H1 (cell line): ENCODE measurements around the gene NDUFA11. TPM values are rescaled to one million over a fixed set of nuclear protein-coding genes. Genes with fewer than 3 reads are reported as not detected.
A peak's percentile ranks its signal among the peaks of the same experiment; 100 is the strongest.

Experiments
- CTCF ChIA-PET: fragments of 300-600 bp; sonication (Branson Sonifier 250); formaldehyde crosslinking; loops from one replicate; lab custom pipeline; 2021; ENCODE audit not compliant: partially characterized antibody; lab: Charles Lee
- POLR2A ChIA-PET: fragments of 300-600 bp; sonication (Branson Sonifier 250); formaldehyde crosslinking; loops from one replicate; lab custom pipeline; 2021; ENCODE audit warnings: inconsistent platforms; ENCODE audit not compliant: partially characterized antibody; lab: Charles Lee
- DNase-seq, 2 experiments: peaks; one replicate each; pipeline versions ENCODE4 v3.0.0 to v3.0.0-alpha.2; 2010 to 2022; ENCODE audit warnings: low spot score in 2 of 2, low read depth in 1 of 2, mixed read lengths in 1 of 2
- FAIRE-seq: peaks from 2 replicates; lab custom pipeline; 2011; peaks lifted over from hg19 to GRCh38; lab: Jason Lieb, UNC
- H2AFZ ChIP-seq: 2 replicates; pipeline ENCODE4 v1.8.1; 2012; ENCODE audit warnings: low read length, inconsistent platforms
- H2AK5ac ChIP-seq: 2 replicates; pipeline ENCODE4 v1.6.1; 2013; ENCODE audit warnings: low read depth, low read length
- H2BK120ac ChIP-seq: replicated peaks from 2 replicates; pipeline ENCODE3; 2013; ENCODE audit warnings: low read depth, low read length, inconsistent platforms
- H2BK12ac ChIP-seq: 2 replicates; pipeline ENCODE4 v1.6.1; 2013; ENCODE audit warnings: low read depth, low read length
- H2BK15ac ChIP-seq: 2 replicates; pipeline ENCODE4 v1.6.1; 2013; ENCODE audit warnings: low read length
- H2BK20ac ChIP-seq: 2 replicates; pipeline ENCODE4 v1.6.1; 2013; ENCODE audit warnings: low read length
- H2BK5ac ChIP-seq: 2 replicates; pipeline ENCODE4 v1.6.1; 2013; ENCODE audit warnings: low read depth, low read length
- H3K14ac ChIP-seq: 2 replicates; pipeline ENCODE4 v1.6.1; 2013; ENCODE audit warnings: inconsistent platforms; ENCODE audit not compliant: insufficient read length
- H3K18ac ChIP-seq: 2 replicates; pipeline ENCODE4 v1.6.1; 2013; ENCODE audit warnings: low read length; ENCODE audit errors: extremely low read depth
- H3K23ac ChIP-seq: 2 replicates; pipeline ENCODE4 v1.6.1; 2013; ENCODE audit warnings: inconsistent platforms; ENCODE audit not compliant: insufficient read length
- H3K23me2 ChIP-seq: 2 replicates; pipeline ENCODE4 v1.6.1; 2013; ENCODE audit warnings: low read depth, low read length
- H3K27ac ChIP-seq: 2 replicates; pipeline ENCODE4 v1.6.1; 2011; ENCODE audit warnings: low read depth, low read length, inconsistent platforms
- H3K27me3 ChIP-seq, 4 experiments: replicated peaks in 1 of 4; 1 replicate in 1 of 4; 2 replicates in 3 of 4; pipeline versions ENCODE4 v1.6.1 to v1.8.1; 2011 to 2013; ENCODE audit warnings: low read length in 3 of 4, mild to moderate bottlenecking in 3 of 4, inconsistent platforms in 2 of 4, mixed read lengths in 2 of 4, moderate library complexity in 1 of 4; ENCODE audit not compliant: control insufficient read depth in 3 of 4, insufficient read depth in 3 of 4; ENCODE audit errors: extremely low read depth in 1 of 4
- H3K36me3 ChIP-seq, 4 experiments: 2 replicates each; pipeline versions ENCODE4 v1.6.1 to v1.8.1; 2011 to 2013; ENCODE audit warnings: mild to moderate bottlenecking in 4 of 4, low read length in 3 of 4, moderate library complexity in 2 of 4, control low read depth in 1 of 4, inconsistent platforms in 1 of 4; ENCODE audit not compliant: insufficient read depth in 4 of 4, control insufficient read depth in 2 of 4
- H3K4ac ChIP-seq: replicated peaks from 2 replicates; pipeline ENCODE3; 2013; ENCODE audit warnings: low read length, low read depth, mixed read lengths, inconsistent platforms; ENCODE audit not compliant: insufficient read length
- H3K4me1 ChIP-seq, 4 experiments: replicated peaks in 1 of 4; 1 replicate in 1 of 4; 2 replicates in 3 of 4; pipeline versions ENCODE4 v1.6.1 to v1.8.1; 2011 to 2013; ENCODE audit warnings: low read length in 3 of 4, inconsistent platforms in 2 of 4, mixed read lengths in 1 of 4; ENCODE audit not compliant: insufficient read depth in 4 of 4, control insufficient read depth in 3 of 4
- H3K4me2 ChIP-seq, 2 experiments: 2 replicates each; pipeline versions ENCODE4 v1.6.1 to v1.8.1; 2011 to 2013; ENCODE audit warnings: low read depth in 2 of 2, low read length in 2 of 2, control low read depth in 1 of 2, inconsistent platforms in 1 of 2, mild to moderate bottlenecking in 1 of 2; ENCODE audit not compliant: insufficient read depth in 1 of 2
- H3K4me3 ChIP-seq, 4 experiments: fragments of 200-600, 300-600 bp in 1 of 4; sonication (generic), shearing (Covaris generic), sonication (Bioruptor Twin) in 1 of 4; 2 replicates each; pipeline versions ENCODE4 v1.5.1 to v1.8.1; 2011 to 2016; ENCODE audit warnings: low read length in 4 of 4, low read depth in 3 of 4, control low read depth in 2 of 4, inconsistent platforms in 2 of 4, mild to moderate bottlenecking in 2 of 4, mixed read lengths in 1 of 4, moderate library complexity in 1 of 4; ENCODE audit not compliant: insufficient read depth in 2 of 4; ENCODE audit errors: extremely low read depth in 1 of 4
- H3K56ac ChIP-seq: replicated peaks from 2 replicates; pipeline ENCODE3; 2013; ENCODE audit warnings: low read depth, mild to moderate bottlenecking, mixed read lengths, low read length, inconsistent platforms; ENCODE audit not compliant: insufficient read length
- H3K79me1 ChIP-seq: 2 replicates; pipeline ENCODE4 v1.6.1; 2013; ENCODE audit warnings: low read depth, low read length, control low read depth
- H3K79me2 ChIP-seq, 2 experiments: 2 replicates each; pipeline versions ENCODE4 v1.6.1 to v1.8.1; 2012 to 2013; ENCODE audit warnings: low read length in 2 of 2, mild to moderate bottlenecking in 2 of 2, inconsistent platforms in 1 of 2; ENCODE audit not compliant: insufficient read depth in 2 of 2, control insufficient read depth in 1 of 2
- H3K9ac ChIP-seq, 4 experiments: replicated peaks in 1 of 4; 1 replicate in 1 of 4; 2 replicates in 3 of 4; pipeline versions ENCODE4 v1.6.1 to v1.8.1; 2011 to 2013; ENCODE audit warnings: low read depth in 3 of 4, low read length in 3 of 4, control low read depth in 2 of 4, mild to moderate bottlenecking in 2 of 4, moderate library complexity in 2 of 4, inconsistent platforms in 1 of 4; ENCODE audit errors: extremely low read depth in 1 of 4
- H3K9me3 ChIP-seq, 2 experiments: 2 replicates each; pipeline versions ENCODE4 v1.6.1 to v1.8.1; 2012 to 2013; ENCODE audit warnings: mild to moderate bottlenecking in 2 of 2, moderate library complexity in 2 of 2, control low read depth in 1 of 2, inconsistent platforms in 1 of 2, low read depth in 1 of 2, low read length in 1 of 2, mixed read lengths in 1 of 2; ENCODE audit not compliant: insufficient read depth in 2 of 2
- H4K20me1 ChIP-seq, 2 experiments: replicated peaks in 1 of 2; 2 replicates each; pipeline versions ENCODE3 to v1.8.1; 2011 to 2013; ENCODE audit warnings: inconsistent platforms in 2 of 2, low read length in 2 of 2, mild to moderate bottlenecking in 1 of 2; ENCODE audit not compliant: insufficient read depth in 2 of 2, control insufficient read depth in 1 of 2
- H4K5ac ChIP-seq: 2 replicates; pipeline ENCODE4 v1.6.1; 2013; ENCODE audit warnings: low read length, low read depth, mixed read lengths, inconsistent platforms; ENCODE audit not compliant: insufficient read length
- H4K8ac ChIP-seq: 2 replicates; pipeline ENCODE4 v1.8.0; 2013; ENCODE audit warnings: mild to moderate bottlenecking, moderate library complexity, low read length, inconsistent platforms; ENCODE audit not compliant: insufficient read depth; ENCODE audit errors: extremely low read depth
- H4K91ac ChIP-seq: replicated peaks from 2 replicates; pipeline ENCODE3; 2013; ENCODE audit warnings: low read length, mixed read lengths, inconsistent platforms; ENCODE audit not compliant: insufficient read length
- CBX8 ChIP-seq: fragments of 300-800, 300-1000 bp; sonication (generic); IDR thresholded peaks from 2 replicates; pipeline ENCODE4 v1.7.1; 2016; ENCODE audit warnings: low read depth, low read length, borderline replicate concordance
- EGR1 ChIP-seq: IDR thresholded peaks from 2 replicates; pipeline ENCODE4 v1.6.1; 2011; ENCODE audit warnings: low read depth, low read length, borderline replicate concordance
- EZH2 ChIP-seq: fragments of 200-600 bp; sonication (generic); IDR thresholded peaks from 2 replicates; pipeline ENCODE4 v1.7.1; 2012; ENCODE audit warnings: low read depth, mild to moderate bottlenecking, moderate library complexity, low read length, inconsistent platforms; ENCODE audit not compliant: severe bottlenecking
- FOSL1 ChIP-seq: IDR thresholded peaks from 2 replicates; pipeline ENCODE4 v1.6.1; 2011; ENCODE audit warnings: mild to moderate bottlenecking, low read depth, low read length, moderate library complexity; ENCODE audit not compliant: insufficient read depth
- JUND ChIP-seq: IDR thresholded peaks from 2 replicates; pipeline ENCODE4 v1.6.1; 2011; ENCODE audit warnings: mild to moderate bottlenecking, improper control_type of control experiment, low read length
- PHF8 ChIP-seq: fragments of 200-600 bp; sonication (generic); conservative IDR thresholded peaks from 2 replicates; pipeline ENCODE4 v1.7.1; 2012; ENCODE audit warnings: low read depth, mild to moderate bottlenecking, inconsistent platforms, low read length, moderate library complexity
- POLR2AphosphoS5 ChIP-seq: IDR thresholded peaks from 2 replicates; pipeline ENCODE4 v1.6.1; 2011; ENCODE audit warnings: low read depth, low read length
- SAP30 ChIP-seq: fragments of 300-600 bp; sonication (generic); IDR thresholded peaks from 2 replicates; pipeline ENCODE4 v1.7.1; 2012; ENCODE audit warnings: low read length, moderate library complexity, mild to moderate bottlenecking, inconsistent platforms; ENCODE audit not compliant: insufficient read depth, insufficient replicate concordance
- SIRT6 ChIP-seq: IDR thresholded peaks from one replicate; pipeline ENCODE4 v1.7.1; 2012; ENCODE audit warnings: low read length, inconsistent platforms
- SRF ChIP-seq: IDR thresholded peaks from 2 replicates; pipeline ENCODE4 v1.6.1; 2011; ENCODE audit warnings: mild to moderate bottlenecking, low read depth, low read length, moderate library complexity
- SUZ12 ChIP-seq: fragments of 200-600 bp; sonication (generic); IDR thresholded peaks from 2 replicates; pipeline ENCODE4 v1.6.1; 2012; ENCODE audit warnings: mild to moderate bottlenecking, inconsistent platforms, low read length, moderate library complexity, mixed read lengths
- TBP ChIP-seq: IDR thresholded peaks from 2 replicates; pipeline ENCODE4 v1.6.1; 2011; ENCODE audit warnings: low read depth, low read length, improper control_type of control experiment
- ZNF274 ChIP-seq: IDR thresholded peaks from 2 replicates; pipeline ENCODE4 v1.7.0; 2012; ENCODE audit warnings: low read length, borderline replicate concordance; ENCODE audit errors: extremely low read depth
- WGBS, 2 experiments: shearing (Covaris generic) in 1 of 2; methylation state at CpG; one replicate each; pipeline versions ENCODE4 v1.1.6 to v1.1.7; 2013 to 2015; ENCODE audit warnings: low lambda C conversion rate in 2 of 2, mixed read lengths in 2 of 2, inconsistent platforms in 1 of 2, low coverage in 1 of 2, missing lambda C conversion rate in 1 of 2; ENCODE audit not compliant: insufficient replicate concordance in 2 of 2, insufficient coverage in 1 of 2, insufficient read length in 1 of 2; ENCODE audit errors: extremely low coverage in 1 of 2, missing lambda C conversion rate in 1 of 2; 5-methylcytosine and 5-hydroxymethylcytosine counted together
- polyA plus RNA-seq, 7 experiments: library from polyadenylated mRNA; depleted of rRNA in 3 of 7; stranded (reverse) in 5 of 7; unstranded in 2 of 7; fragments of >200 nt in 5 of 7; fragments of 200-250 nt in 2 of 7; gene quantifications; 1 replicate in 5 of 7; 2 replicates in 1 of 7; 4 replicates in 1 of 7; pipeline versions ENCODE4 v1.2.1 to v1.2.3, GENCODE V29; 2011 to 2013; ENCODE audit warnings: missing spikeins in 2 of 7, mixed read lengths in 2 of 7
- total RNA-seq: library from RNA; stranded (reverse); fragmentation: NEBNext Ultra II Directional; extraction: Animal tissue kit (Norgen Biotek cat#: 25700); gene quantifications from 2 replicates; pipeline ENCODE4 v1.2.1, GENCODE V29; 2021

NDUFA11 gene
- total and polyA plus RNA-seq, 2 of the 8 experiments (the other 6 are each of a cell fraction or from before 2014, with no cell fraction given): 205 to 1,037 TPM

- Histone ChIP-seq H2AFZ (no peak overlapping the region), H3K4me1 (peaks cover 0 to 17% (median 6%) of the 10 kb centered on the region in 4 experiments; a peak in 6 of 7 replicates), H3K23me2 (no peaks in the 10 kb centered on the region), H3K79me1 (no peaks in the 10 kb centered on the region), H2AK5ac (no peak overlapping the region), H2BK20ac (no peak overlapping the region), H3K79me2 (no peaks in the 10 kb centered on the region), H2BK12ac (no peak overlapping the region), H4K5ac (no peak overlapping the region), H3K14ac (no peak overlapping the region), H3K27me3 (0 out of 7 replicates have a peak, but pooled peaks cover 0 to 2% (median 0%) of the 10 kb centered on the region in 4 experiments), H3K18ac (no peak overlapping the region), H3K36me3 (no peaks in the 10 kb centered on the region), H2BK5ac (no peak overlapping the region), H2BK15ac (no peak overlapping the region), H3K9me3 (no peaks in the 10 kb centered on the region), H3K4ac (no peak overlapping the region), H4K20me1 (no peaks in the 10 kb centered on the region), H3K4me3 (no peak overlapping the region), H3K4me2 (peak overlapping the region in 1 of 2 experiments; percentile 34; a peak in 2 of 4 replicates), H3K9ac (no peak overlapping the region), H2BK120ac (no peak overlapping the region), H3K27ac (no peak overlapping the region), H3K23ac (no peak overlapping the region), H3K56ac (no peak overlapping the region), H4K8ac (no peak overlapping the region), H4K91ac (no peak overlapping the region)
- CTCF ChIA-PET: interaction anchor here (0.7 to 1.6 kb wide), 3 partner anchors 11 to 76 kb away, joined by 3 to 9 read pairs (median 3); no protein-coding TSS in a partner anchor
- TF ChIP-seq EGR1 (no peak), FOSL1 (no peak), PHF8 (no peak), ZNF274 (no peak), JUND (no peak), EZH2 (no peak), SRF (no peak), POLR2AphosphoS5 (no peak), SAP30 (no peak), TBP (no peak), SIRT6 (no peak), CBX8 (no peak), SUZ12 (no peak)
- POLR2A ChIA-PET: interaction anchor here (1.0 to 2.5 kb wide), 2 partner anchors 10 to 52 kb away, joined by 3 to 8 read pairs; no protein-coding TSS in a partner anchor
- DNase-seq (no peak), FAIRE-seq (no peak)
- WGBS, 2 experiments: 76% methylated on average over 6 of the region's 6 CpGs; no CpG with 5 or more reads in 1 of the 2 experiments
Observed at GRCh38 chr19:5880196-5880595, 23.4 kb downstream of the NDUFA11 start.
